Measurements from ENCODE around the gene SACS.
A peak's percentile ranks its signal among the peaks of the same experiment; 100 is the strongest.
"Not testable (repeated sequence)": the region's sequence is repeated elsewhere in the genome, so short reads cannot be mapped to it uniquely, and the experiment has no call there.

Gene SACS

DNA sequence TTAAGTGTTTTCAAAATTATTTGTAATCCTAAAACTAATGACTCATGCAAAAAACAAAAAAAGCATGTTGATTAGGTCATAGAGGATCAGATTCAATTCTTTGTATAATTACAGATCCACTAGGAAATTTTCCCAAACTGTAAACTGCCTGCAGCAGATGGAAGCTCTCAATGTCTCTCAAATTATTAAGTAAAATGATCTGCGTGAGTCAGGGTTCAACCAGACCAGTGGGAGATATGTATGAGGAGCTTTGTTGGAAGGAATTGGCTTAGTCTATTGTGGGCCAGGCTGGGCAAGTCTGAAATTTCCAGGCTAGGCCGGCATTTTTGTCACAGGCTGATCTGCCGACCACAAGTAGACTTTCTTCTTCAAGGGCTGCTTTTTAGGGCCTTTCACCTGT is 14.4 kb upstream of the SACS start:
- H3K36me3 ChIP-seq (ENCODE audit: control insufficient read depth, insufficient read depth, low read length), result no peaks in the 10 kb centered on the region
- H2AFZ ChIP-seq, result no peak overlapping the region
- TF ChIP-seq, protein P1, sequence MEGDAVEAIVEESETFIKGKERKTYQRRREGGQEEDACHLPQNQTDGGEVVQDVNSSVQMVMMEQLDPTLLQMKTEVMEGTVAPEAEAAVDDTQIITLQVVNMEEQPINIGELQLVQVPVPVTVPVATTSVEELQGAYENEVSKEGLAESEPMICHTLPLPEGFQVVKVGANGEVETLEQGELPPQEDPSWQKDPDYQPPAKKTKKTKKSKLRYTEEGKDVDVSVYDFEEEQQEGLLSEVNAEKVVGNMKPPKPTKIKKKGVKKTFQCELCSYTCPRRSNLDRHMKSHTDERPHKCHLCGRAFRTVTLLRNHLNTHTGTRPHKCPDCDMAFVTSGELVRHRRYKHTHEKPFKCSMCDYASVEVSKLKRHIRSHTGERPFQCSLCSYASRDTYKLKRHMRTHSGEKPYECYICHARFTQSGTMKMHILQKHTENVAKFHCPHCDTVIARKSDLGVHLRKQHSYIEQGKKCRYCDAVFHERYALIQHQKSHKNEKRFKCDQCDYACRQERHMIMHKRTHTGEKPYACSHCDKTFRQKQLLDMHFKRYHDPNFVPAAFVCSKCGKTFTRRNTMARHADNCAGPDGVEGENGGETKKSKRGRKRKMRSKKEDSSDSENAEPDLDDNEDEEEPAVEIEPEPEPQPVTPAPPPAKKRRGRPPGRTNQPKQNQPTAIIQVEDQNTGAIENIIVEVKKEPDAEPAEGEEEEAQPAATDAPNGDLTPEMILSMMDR (IDR thresholded peaks at IDR 0.05), result no peak
- H3K9ac ChIP-seq, result no peak overlapping the region
- no peaks in the 10 kb centered on the region for H3K9me3 ChIP-seq (ENCODE audit: control insufficient read depth, low read length)
- no peak overlapping the region for H3K27ac ChIP-seq
- no peaks in the 10 kb centered on the region for H3K27me3 ChIP-seq (ENCODE audit: control insufficient read depth, insufficient read depth, low read length)
- H3K79me2 ChIP-seq, result no peaks in the 10 kb centered on the region
- no peak overlapping the region for H3K4me2 ChIP-seq (ENCODE audit: low read length)
- H3K4me1 ChIP-seq, result peaks cover 17% of the 10 kb centered on the region
- no peak overlapping the region for H3K4me3 ChIP-seq (ENCODE audit: low read depth, low read length)

DNA sequence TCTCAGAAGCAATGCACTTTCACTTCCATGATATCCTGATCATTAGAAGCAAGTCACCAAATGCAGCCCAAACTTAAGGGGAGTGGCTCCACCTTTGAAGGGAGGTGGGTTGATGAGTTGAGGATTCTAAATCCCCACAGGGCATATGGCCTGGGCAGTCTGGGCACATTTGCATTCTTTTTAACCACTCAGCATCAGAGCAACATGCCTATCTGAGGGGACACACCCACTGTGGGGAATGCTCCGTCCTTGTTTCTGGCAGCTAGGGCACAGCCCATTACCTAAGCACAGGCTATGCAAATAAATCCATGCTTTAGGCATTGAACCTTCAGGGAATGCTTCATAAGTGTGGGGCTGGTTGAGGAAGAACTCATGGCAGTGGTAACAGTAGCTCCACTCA is 12.3 kb upstream of the SACS start:
- peaks cover 10% of the 10 kb centered on the region for H3K4me1 ChIP-seq
- H3K36me3 ChIP-seq (ENCODE audit: control insufficient read depth, insufficient read depth, low read length), result no peaks in the 10 kb centered on the region
- H3K4me2 ChIP-seq (ENCODE audit: low read length), result no peak overlapping the region
- TF ChIP-seq, protein P1 (IDR thresholded peaks at IDR 0.05), result no peak
- no peak overlapping the region for H3K9ac ChIP-seq
- H3K27ac ChIP-seq, result no peak overlapping the region
- no peaks in the 10 kb centered on the region for H3K27me3 ChIP-seq (ENCODE audit: control insufficient read depth, insufficient read depth, low read length)
- H3K4me3 ChIP-seq (ENCODE audit: low read depth, low read length), result no peak overlapping the region
- no peaks in the 10 kb centered on the region for H3K79me2 ChIP-seq
- no peaks in the 10 kb centered on the region for H3K9me3 ChIP-seq (ENCODE audit: control insufficient read depth, low read length)
- peak overlapping the region; percentile 38 for H2AFZ ChIP-seq

DNA sequence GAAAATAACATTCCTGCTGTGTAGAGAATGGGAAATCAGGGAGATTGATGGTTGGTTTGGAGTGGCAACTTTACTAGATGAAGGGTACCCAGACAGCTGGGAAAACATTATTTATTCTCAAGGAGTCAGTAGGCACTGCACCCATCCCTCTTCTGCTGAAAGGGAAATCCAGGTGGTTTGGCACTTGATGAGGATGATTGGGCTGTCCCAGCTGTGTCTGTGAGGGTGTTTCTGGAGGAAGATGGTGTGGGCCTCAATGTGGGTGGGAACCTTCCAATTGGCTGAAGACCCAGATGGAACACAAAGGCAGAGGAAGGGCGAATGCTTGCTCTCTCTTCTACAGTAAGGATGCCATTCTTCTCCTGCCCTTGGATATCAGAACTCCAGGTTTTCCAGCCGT is 10.4 kb upstream of the SACS start:
- Histone ChIP-seq H3K27ac (peak overlapping the region; percentile 8), H3K27me3 (ENCODE audit: control insufficient read depth, insufficient read depth, low read length) (no peaks in the 10 kb centered on the region), H3K79me2 (no peaks in the 10 kb centered on the region), H3K9me3 (ENCODE audit: control insufficient read depth, low read length) (no peaks in the 10 kb centered on the region), H3K36me3 (ENCODE audit: control insufficient read depth, insufficient read depth, low read length) (no peaks in the 10 kb centered on the region), H3K9ac (no peak overlapping the region), H3K4me1 (peaks cover 14% of the 10 kb centered on the region), H3K4me2 (ENCODE audit: low read length) (no peak overlapping the region), H2AFZ (peak overlapping the region; percentile 62), H3K4me3 (ENCODE audit: low read depth, low read length) (no peak overlapping the region)
- TF ChIP-seq, protein P1 (IDR thresholded peaks at IDR 0.05), result no peak

DNA sequence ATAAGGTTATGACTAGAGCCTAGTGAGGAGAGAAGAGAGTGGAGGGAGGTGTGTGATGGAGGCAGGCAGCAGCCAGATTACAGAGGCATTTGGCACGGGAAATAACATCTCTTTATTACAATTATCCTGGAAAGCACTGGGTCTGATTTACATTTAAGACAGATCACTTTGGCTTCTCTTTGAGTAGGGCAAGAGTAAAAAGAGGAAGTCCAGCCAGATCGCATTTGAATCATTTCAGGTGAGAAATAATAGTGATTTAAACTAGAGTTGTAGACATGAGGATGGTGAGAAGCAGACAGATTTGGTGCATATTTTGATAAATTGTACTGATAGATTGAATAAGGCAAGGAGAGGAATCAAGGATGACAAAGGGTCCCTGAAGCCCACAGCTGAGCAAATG is 9.6 kb upstream of the SACS start:
- H3K4me1 ChIP-seq, result peaks cover 14% of the 10 kb centered on the region
- peak overlapping the region; percentile 62 for H2AFZ ChIP-seq
- no peaks in the 10 kb centered on the region for H3K9me3 ChIP-seq (ENCODE audit: control insufficient read depth, low read length)
- peak overlapping the region; percentile 8 for H3K27ac ChIP-seq
- H3K79me2 ChIP-seq, result no peaks in the 10 kb centered on the region
- no peak overlapping the region for H3K4me3 ChIP-seq (ENCODE audit: low read depth, low read length)
- H3K4me2 ChIP-seq (ENCODE audit: low read length), result no peak overlapping the region
- TF ChIP-seq, protein P1 (IDR thresholded peaks at IDR 0.05), result no peak
- no peaks in the 10 kb centered on the region for H3K36me3 ChIP-seq (ENCODE audit: control insufficient read depth, insufficient read depth, low read length)
- no peaks in the 10 kb centered on the region for H3K27me3 ChIP-seq (ENCODE audit: control insufficient read depth, insufficient read depth, low read length)
- no peak overlapping the region for H3K9ac ChIP-seq

- Histone ChIP-seq H3K9me3 (ENCODE audit: control insufficient read depth, low read length) (no peaks in the 10 kb centered on the region), H3K4me3 (ENCODE audit: low read depth, low read length) (no peak overlapping the region), H3K27ac (peak overlapping the region; percentile 81), H3K4me2 (ENCODE audit: low read length) (no peak overlapping the region), H3K27me3 (ENCODE audit: control insufficient read depth, insufficient read depth, low read length) (no peaks in the 10 kb centered on the region), H3K4me1 (peaks cover 23% of the 10 kb centered on the region), H3K36me3 (ENCODE audit: control insufficient read depth, insufficient read depth, low read length) (no peaks in the 10 kb centered on the region), H3K79me2 (no peaks in the 10 kb centered on the region), H3K9ac (no peak overlapping the region), H2AFZ (peak overlapping the region; percentile 75)
- TF ChIP-seq, protein P1 (IDR thresholded peaks at IDR 0.05), result no peak
Observed at GRCh38 chr13:23440821-23441618, 7.5 kb upstream of the SACS start.

GRCh38 chr13:23440324-23440723 is 6.8 kb upstream of the SACS start:
- not testable (repeated sequence) for H3K36me3 ChIP-seq (ENCODE audit: control insufficient read depth, insufficient read depth, low read length); H3K79me2 ChIP-seq; H3K9ac ChIP-seq; H3K4me2 ChIP-seq (ENCODE audit: low read length); H3K27me3 ChIP-seq (ENCODE audit: control insufficient read depth, insufficient read depth, low read length); H3K4me3 ChIP-seq (ENCODE audit: low read depth, low read length); H3K9me3 ChIP-seq (ENCODE audit: control insufficient read depth, low read length)
- peak overlapping the region; percentile 81 for H3K27ac ChIP-seq
- peaks cover 23% of the 10 kb centered on the region for H3K4me1 ChIP-seq
- peak overlapping the region; percentile 75 for H2AFZ ChIP-seq

Data from parathyroid adenoma (tissue), 2 donors.